ENCODE measurements around the gene CENPL.

- TF ChIP-seq POLR2A (IDR thresholded peaks at IDR 0.05; ENCODE audit: low read depth, low read length) (no peak), POLR2AphosphoS5 (IDR thresholded peaks at IDR 0.05; ENCODE audit: low read depth, low read length) (no peak), TAF1 (IDR thresholded peaks at IDR 0.05; ENCODE audit: borderline replicate concordance, low read depth, low read length) (no peak)
These were observed 49.0 kb downstream of the CENPL start for GRCh38 chr1:173775578-173776226.

Data from GM12892 (cell line).